Measurements from ENCODE around the gene DSG3.

Gene DSG3, protein sequence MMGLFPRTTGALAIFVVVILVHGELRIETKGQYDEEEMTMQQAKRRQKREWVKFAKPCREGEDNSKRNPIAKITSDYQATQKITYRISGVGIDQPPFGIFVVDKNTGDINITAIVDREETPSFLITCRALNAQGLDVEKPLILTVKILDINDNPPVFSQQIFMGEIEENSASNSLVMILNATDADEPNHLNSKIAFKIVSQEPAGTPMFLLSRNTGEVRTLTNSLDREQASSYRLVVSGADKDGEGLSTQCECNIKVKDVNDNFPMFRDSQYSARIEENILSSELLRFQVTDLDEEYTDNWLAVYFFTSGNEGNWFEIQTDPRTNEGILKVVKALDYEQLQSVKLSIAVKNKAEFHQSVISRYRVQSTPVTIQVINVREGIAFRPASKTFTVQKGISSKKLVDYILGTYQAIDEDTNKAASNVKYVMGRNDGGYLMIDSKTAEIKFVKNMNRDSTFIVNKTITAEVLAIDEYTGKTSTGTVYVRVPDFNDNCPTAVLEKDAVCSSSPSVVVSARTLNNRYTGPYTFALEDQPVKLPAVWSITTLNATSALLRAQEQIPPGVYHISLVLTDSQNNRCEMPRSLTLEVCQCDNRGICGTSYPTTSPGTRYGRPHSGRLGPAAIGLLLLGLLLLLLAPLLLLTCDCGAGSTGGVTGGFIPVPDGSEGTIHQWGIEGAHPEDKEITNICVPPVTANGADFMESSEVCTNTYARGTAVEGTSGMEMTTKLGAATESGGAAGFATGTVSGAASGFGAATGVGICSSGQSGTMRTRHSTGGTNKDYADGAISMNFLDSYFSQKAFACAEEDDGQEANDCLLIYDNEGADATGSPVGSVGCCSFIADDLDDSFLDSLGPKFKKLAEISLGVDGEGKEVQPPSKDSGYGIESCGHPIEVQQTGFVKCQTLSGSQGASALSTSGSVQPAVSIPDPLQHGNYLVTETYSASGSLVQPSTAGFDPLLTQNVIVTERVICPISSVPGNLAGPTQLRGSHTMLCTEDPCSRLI

DNA sequence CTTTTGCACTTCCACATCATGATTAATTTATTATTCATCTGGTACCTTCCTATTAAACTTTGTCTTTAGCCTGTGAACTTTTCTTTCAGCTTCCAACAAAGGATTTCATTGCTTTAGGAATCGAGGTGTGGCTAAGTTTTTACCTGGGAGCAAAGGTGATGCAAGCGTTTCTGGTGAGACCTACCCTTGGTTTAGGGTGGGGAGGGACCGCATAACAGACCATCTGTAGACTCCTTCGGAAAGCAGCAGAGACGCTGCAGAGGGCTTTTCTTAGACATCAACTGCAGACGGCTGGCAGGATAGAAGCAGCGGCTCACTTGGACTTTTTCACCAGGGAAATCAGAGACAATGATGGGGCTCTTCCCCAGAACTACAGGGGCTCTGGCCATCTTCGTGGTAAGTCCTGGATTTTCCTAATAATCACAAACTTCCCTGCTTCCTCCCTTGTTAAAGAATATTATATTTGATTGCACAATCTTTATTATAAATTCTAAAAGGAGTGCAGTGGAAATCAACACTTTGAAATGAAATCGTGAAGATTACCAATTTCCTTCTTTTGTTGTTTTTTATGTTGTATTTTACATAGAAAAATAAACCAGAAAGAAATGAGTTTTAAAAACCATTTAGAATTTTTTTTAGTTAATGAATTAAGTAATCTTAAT lies at the start of gene DSG3:
TSS of gene DSG3 (plus strand) at position 212 of the 662 bp plus-strand sequence. CDS start at position 349, 137 bp downstream.
- DNase-seq: no peak

GRCh38 chr18:31398191-31398590 lies 49.4 kb upstream of the DSG3 start:
- DNase-seq: no peak

DNA sequence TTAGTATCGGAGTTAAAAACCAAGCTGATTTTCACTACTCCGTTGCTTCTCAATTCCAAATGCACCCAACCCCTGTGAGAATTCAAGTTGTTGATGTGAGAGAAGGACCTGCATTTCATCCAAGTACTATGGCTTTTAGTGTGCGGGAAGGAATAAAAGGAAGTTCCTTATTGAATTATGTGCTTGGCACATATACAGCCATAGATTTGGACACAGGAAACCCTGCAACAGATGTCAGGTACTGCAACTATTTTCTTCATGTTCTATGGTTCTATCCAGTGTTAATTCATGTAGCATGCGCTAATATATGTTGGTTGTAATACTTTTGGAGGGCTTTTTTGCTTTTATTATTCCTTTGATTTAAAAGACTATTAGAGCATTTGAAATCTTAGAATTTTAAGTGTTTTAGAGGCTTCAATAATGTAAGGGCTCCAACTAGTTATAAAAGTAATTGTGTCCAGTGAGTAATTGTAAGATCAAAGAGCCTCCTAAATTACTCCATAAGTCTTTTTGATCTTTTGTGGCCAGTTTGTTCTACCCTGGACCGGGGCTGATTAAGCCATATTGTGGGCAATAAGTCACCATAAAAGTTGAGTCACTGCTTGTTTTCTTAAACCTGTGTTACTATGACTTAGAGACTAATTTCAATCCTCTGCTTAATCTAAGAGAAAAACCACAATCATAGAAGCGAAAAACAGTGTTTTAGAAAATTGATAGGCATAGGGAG lies 48.1 kb upstream of the DSG3 start:
- DNase-seq: no peak

- no peak for DNase-seq
Measured at GRCh38 chr18:31401156-31402025, 46.1 kb upstream of the DSG3 start.

DNA sequence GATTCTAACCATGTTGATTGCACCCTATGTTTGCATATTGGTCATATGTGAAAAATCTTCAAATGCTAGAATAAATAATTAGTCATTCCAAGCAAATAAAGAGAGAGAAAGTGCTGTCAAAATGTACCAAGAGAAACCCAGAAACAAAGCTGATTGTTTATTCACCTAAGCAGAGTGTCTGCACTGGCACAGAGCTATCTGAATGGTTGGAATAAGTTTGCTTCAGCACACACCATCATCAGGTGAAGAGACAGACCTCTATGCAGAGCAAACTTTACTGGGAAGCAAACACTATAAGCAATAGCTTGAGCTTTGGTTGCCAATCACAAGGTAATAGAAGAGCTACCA lies 45.5 kb upstream of the DSG3 start:
- no peak for DNase-seq

GRCh38 chr18:31403409-31403808 lies 44.1 kb upstream of the DSG3 start:
- no peak for DNase-seq

DNA sequence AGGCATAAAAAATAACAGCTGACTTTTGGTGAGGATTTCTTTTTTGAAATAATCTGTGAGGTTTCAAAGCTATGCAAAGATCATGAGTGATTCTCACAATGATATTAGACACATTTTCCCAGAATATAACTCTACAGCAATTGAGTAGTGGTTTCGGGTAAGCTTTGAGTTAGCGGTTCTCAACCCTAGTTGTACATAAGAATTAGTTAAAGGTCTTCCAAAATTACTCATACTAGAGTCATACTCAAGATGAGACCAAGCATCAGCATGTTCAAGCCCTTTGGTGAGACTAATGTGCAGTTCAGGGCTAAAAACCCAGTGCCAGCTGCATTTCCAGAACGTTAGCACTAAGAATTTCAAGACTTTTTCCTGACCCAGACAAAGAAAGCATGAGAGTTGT lies 39.9 kb upstream of the DSG3 start:
- no peak for DNase-seq

DNA sequence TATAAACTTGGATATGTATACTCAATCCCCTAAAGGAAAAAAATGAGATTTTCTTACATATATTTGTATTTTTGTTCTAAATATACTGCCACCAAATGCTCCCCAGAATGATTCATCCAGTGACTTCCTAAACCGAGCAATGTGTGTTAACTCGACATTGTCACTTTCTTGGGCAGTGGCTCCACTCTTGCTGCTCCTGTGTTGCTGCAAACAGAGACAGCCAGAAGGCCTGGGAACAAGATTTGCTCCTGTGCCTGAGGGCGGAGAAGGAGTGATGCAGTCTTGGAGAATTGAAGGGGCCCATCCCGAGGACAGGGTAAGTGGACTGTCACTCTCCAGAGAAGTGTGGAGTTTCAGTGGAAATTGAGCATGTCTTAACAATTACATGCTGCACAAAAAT lies 38.3 kb upstream of the DSG3 start:
- DNase-seq: no peak

DNA sequence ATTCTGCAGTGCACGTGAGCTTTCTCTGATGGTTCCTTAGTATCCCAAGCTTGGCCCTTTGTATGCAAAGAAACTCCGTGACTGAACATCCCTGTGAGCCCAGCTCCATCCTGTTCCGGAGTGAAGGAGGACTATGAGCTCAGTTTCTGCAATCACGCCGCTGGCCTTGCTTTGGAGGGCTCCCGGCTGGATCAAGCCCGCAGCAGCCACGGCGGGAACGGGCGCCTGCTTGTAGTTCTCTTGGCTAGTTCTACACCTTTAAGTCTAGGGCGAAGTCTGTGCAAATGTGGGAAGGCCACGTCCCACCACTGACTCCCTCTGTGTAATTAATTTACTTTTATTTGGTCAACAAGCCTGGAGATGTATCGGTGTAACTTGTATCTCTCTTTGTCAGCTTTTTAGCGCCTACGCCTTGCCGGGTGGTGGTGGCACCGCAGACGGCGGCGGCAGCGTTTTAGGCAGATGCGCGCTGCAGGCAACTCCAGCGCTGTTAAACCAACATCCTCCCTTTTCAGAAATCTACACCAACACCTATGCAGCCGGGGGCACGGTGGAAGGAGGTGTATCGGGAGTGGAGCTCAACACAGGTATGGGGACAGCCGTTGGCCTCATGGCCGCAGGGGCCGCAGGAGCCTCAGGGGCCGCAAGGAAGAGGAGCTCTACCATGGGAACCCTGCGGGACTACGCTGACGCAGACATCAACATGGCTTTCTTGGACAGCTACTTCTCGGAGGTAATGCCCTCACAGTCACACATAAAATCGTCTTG lies 36.6 kb upstream of the DSG3 start:
- DNase-seq: no peak

- no peak for DNase-seq
Measured at GRCh38 chr18:31413137-31413536, 34.4 kb upstream of the DSG3 start.

DNA sequence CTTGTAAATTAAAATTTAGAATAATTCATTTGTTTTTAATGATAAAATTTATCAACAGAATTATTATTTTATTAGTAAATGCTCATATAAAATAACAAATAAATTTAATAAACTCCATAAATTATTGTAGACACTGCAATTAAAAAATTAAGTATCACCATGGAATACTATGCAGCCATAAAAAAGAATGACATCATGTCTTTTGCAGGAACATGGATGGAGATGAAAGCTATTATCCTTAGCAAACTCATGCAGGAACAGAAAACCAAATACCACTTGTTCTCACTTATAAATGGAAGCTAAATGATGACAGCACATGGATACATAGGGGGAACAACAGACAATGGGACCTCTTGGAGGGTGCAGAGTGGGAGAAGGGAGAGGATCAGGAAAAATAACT lies 29.7 kb upstream of the DSG3 start:
- no peak for DNase-seq

GRCh38 chr18:31419457-31419932 lies 28.0 kb upstream of the DSG3 start:
- no peak for DNase-seq

DNA sequence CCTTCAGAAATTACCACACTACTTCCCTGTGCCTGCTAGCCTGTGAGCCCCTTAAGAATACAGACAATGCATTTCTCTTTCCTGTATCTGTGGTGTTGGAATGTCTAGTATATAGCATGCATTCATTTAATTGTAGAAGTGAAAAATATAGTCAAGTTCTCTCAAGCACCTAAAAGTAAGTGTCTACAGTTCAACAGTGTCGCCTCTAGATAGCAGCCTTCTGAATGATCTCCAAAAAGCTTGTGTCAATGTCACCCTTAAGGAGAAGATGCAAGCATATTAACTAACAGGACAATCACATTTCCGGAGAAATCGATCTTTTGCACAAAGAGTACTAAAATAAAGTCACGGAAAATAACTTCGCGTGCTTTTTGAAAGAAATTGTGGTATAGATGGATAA lies 27.5 kb upstream of the DSG3 start:
- DNase-seq: no peak

DNA sequence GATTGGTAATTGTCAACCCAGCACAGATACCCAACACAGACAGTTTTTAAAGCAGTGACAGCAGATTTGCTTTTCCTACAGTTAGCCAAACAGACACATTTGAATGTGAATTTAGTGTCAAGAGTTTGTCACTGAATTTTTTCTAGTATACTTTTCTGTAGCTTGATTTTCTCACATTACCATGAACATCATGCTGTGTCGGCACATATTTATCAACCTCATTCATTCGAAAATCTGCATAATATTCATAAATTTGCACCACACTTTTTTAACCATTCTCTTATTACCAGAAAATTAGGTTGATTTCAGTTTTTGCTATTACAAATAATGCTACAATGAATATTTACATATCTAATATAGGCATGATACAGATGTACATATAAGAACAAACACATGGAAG lies 27.0 kb upstream of the DSG3 start:
- no peak for DNase-seq

DNA sequence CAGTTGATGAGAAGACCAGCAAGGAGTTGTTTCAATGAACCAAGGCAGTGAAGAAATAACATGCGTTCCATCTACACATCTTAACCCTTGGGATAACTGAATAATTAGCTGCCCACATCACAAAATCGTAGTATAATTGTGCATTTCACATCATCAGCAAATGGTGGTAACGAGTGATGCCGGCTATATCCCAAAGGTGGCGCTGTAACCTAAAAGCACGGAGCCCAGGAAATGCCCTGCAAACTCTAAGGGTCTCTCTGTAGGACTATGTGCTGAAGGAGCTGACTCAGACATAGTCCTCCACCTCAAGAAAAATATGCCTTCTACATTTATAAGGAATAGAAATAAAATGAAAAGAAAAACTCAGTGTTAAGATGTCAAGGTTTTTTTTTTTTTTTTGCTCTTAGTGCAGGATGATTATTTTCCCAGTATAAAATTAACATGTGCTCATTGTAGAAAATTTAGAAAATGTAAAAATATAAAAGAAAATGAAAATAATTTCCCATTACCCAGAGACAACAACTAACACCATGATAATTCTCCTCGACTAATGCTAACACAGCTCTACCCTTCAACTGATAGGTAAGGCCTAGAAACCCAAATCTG lies 23.1 kb upstream of the DSG3 start:
- no peak for DNase-seq

DNA sequence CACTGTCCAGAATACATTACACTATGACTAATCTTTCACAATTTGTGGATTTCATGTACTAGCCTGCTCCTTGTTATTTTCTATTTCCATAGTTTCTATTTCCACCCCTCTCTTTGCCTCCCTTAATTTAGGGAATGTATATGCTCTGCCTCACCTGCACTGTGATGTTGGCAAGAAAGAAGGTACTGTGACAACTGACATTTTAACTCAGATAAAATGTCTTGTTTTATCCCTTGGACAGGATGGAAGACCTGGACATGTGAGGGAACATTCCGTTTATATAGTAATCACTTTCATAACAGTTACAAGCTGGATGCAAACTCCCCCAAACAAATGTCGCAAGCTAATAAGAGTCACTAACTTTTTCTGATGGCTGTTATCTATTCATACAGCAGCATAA lies 21.5 kb upstream of the DSG3 start:
- DNase-seq: no peak

DNA sequence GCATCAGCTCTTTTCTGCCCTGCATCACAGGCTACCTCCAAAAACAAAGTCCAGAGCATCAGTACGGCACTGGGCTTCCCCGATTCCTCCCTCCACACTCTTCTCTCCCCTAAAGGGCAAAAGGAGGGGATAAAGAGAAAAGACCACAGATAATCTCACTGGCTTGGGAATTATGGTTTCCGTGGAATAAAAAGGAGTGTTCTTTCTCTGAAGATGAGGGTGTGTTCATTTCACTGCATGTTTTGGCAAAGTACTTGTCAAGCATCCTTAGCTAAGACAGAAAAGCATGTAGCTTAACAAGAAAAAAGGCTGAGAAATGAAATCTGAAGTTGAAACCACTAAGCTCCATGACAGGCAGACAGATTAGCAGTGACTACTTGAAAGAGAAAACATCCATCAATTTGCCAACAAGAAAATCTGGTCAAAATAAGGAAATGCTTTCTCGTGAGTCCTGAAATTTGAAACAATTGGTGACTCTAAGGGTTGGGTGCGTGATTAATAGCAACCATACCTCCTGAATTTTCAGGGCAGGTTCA lies 20.6 kb upstream of the DSG3 start:
- DNase-seq: no peak

DNA sequence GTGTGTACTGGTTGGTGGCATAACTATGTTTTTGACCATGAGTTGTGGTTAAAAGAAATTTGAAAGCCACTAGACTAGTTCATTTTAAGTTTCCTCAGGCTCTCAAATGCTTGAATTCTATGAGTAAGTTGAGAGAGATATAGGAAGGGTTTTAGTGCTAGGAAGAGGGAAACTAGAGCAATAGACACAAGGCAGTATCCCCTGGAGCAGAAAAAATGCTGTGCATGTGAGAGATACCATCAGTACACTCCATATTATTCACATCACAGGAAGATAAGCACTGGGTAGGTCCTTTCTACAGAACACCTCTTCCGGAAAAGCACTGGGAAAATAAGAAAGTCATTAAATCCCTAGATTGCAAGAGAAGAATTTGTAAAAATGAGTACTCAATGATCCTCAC lies 19.3 kb upstream of the DSG3 start:
- no peak for DNase-seq

- no peak for DNase-seq
Measured at GRCh38 chr18:31429623-31430022, 17.9 kb upstream of the DSG3 start.
